ENCODE measurements around the gene PDS5B. TPM values are rescaled to one million over a fixed set of nuclear protein-coding genes. Genes with fewer than 3 reads are reported as not detected.

PDS5B gene
- total RNA-seq, 1 donor from 2014 or later, result 55.9 TPM

- H3K36me3 Mint-ChIP-seq, result peaks cover 13% of the 10 kb centered on the region
- no peaks in the 10 kb centered on the region for H3K9me3 ChIP-seq (ENCODE audit: low read depth)
- no peak overlapping the region for H3K4me3 ChIP-seq
- peaks cover 68% of the 10 kb centered on the region for H4K20me1 ChIP-seq (ENCODE audit: low read depth)
- peak; percentile 59 for DNase-seq (ENCODE audit: low spot score)
- peaks cover 100% of the 10 kb centered on the region for H3K79me2 ChIP-seq (ENCODE audit: low read depth)
- peaks cover 14% of the 10 kb centered on the region for H3F3A ChIP-seq (ENCODE audit: low read depth)
- TF ChIP-seq EZH2 (IDR thresholded peaks at IDR 0.05), result no peak
- no peak for TF ChIP-seq EZH2phosphoT487 (IDR thresholded peaks at IDR 0.05)
- no peak for TF ChIP-seq CTCF (IDR thresholded peaks at IDR 0.05)
- H3K36me3 ChIP-seq, result no peaks in the 10 kb centered on the region
- H3K4me2 ChIP-seq, result peak overlapping the region; percentile 50
- H3K27me3 Mint-ChIP-seq (ENCODE audit: insufficient read depth, low read depth), result peaks cover 2% of the 10 kb centered on the region
- no peak overlapping the region for H3K9ac ChIP-seq
- no peak overlapping the region for H3K27ac Mint-ChIP-seq
- H3K4me1 ChIP-seq, result peaks cover 16% of the 10 kb centered on the region
- H3K4me1 Mint-ChIP-seq, result no peaks in the 10 kb centered on the region
- H2AFZ ChIP-seq (replicated peaks), result no peak overlapping the region
- H3K27me3 ChIP-seq, result no peaks in the 10 kb centered on the region
- no peak overlapping the region for H3K27ac ChIP-seq
- H3K4me3 Mint-ChIP-seq, result no peak overlapping the region
- peaks cover 7% of the 10 kb centered on the region for H3K9me3 Mint-ChIP-seq
These were observed 50.5 kb downstream of the PDS5B start for GRCh38 chr13:32636711-32637110.

GRCh38 chr13:32638739-32639138, 52.5 kb downstream of the PDS5B start:
- Histone ChIP-seq H3F3A (ENCODE audit: low read depth) (peaks cover 14% of the 10 kb centered on the region), H2AFZ (replicated peaks) (no peak overlapping the region), H3K27me3 (no peaks in the 10 kb centered on the region), H4K20me1 (ENCODE audit: low read depth) (peaks cover 67% of the 10 kb centered on the region), H3K79me2 (ENCODE audit: low read depth) (peaks cover 100% of the 10 kb centered on the region), H3K9me3 (ENCODE audit: low read depth) (no peaks in the 10 kb centered on the region), H3K4me2 (no peak overlapping the region), H3K4me3 (no peak overlapping the region), H3K4me1 (peaks cover 21% of the 10 kb centered on the region), H3K27ac (no peak overlapping the region), H3K36me3 (no peaks in the 10 kb centered on the region), H3K9ac (no peak overlapping the region)
- Mint-ChIP-seq H3K27me3 (ENCODE audit: insufficient read depth, low read depth) (peaks cover 2% of the 10 kb centered on the region), H3K4me3 (no peak overlapping the region), H3K27ac (no peak overlapping the region), H3K4me1 (no peaks in the 10 kb centered on the region), H3K36me3 (peaks cover 8% of the 10 kb centered on the region), H3K9me3 (peaks cover 7% of the 10 kb centered on the region)
- no peak for TF ChIP-seq EZH2phosphoT487 (IDR thresholded peaks at IDR 0.05)
- no peak for TF ChIP-seq CTCF (IDR thresholded peaks at IDR 0.05)
- TF ChIP-seq EZH2 (IDR thresholded peaks at IDR 0.05), result no peak
- DNase-seq (ENCODE audit: low spot score), result no peak

- Mint-ChIP-seq H3K9me3 (peaks cover 7% of the 10 kb centered on the region), H3K36me3 (peaks cover 6% of the 10 kb centered on the region), H3K4me1 (no peaks in the 10 kb centered on the region), H3K27ac (no peak overlapping the region), H3K27me3 (ENCODE audit: insufficient read depth, low read depth) (peaks cover 2% of the 10 kb centered on the region), H3K4me3 (no peak overlapping the region)
- DNase-seq (ENCODE audit: low spot score), result peak; percentile 59
- no peaks in the 10 kb centered on the region for H3K9me3 ChIP-seq (ENCODE audit: low read depth)
- H3K27me3 ChIP-seq, result no peaks in the 10 kb centered on the region
- H3K4me3 ChIP-seq, result no peak overlapping the region
- peaks cover 71% of the 10 kb centered on the region for H4K20me1 ChIP-seq (ENCODE audit: low read depth)
- H2AFZ ChIP-seq (replicated peaks), result no peak overlapping the region
- peaks cover 100% of the 10 kb centered on the region for H3K79me2 ChIP-seq (ENCODE audit: low read depth)
- TF ChIP-seq CTCF (IDR thresholded peaks at IDR 0.05) (peak; percentile 94), EZH2phosphoT487 (IDR thresholded peaks at IDR 0.05) (no peak)
- no peak overlapping the region for H3K27ac ChIP-seq
- H3F3A ChIP-seq (ENCODE audit: low read depth), result peaks cover 14% of the 10 kb centered on the region
- no peak overlapping the region for H3K4me2 ChIP-seq
- H3K4me1 ChIP-seq, result peaks cover 21% of the 10 kb centered on the region
- no peak overlapping the region for H3K9ac ChIP-seq
- no peaks in the 10 kb centered on the region for H3K36me3 ChIP-seq
These were observed 53.4 kb downstream of the PDS5B start for GRCh38 chr13:32639502-32640105.
